Neural cell (in vitro differentiated cells): Measurements from ENCODE around the gene CACNA1D. TPM values are rescaled to one million over a fixed set of nuclear protein-coding genes. Genes with fewer than 3 reads are reported as not detected.

Experiments
- H2AFZ ChIP-seq: fragments of 200-600, 300-800 bp; sonication (generic), shearing (Covaris generic); 2 replicates; pipeline ENCODE4 v1.6.0; 2014; ENCODE audit warnings: low read depth, mild to moderate bottlenecking, antibody characterized with exemption, low read length, moderate library complexity
- H3F3A ChIP-seq: fragments of 200-600 bp; shearing (Covaris generic); 2 replicates; pipeline ENCODE4 v1.6.1; 2016; ENCODE audit warnings: mild to moderate bottlenecking, moderate library complexity, mixed read lengths, antibody characterized with exemption, low read length; ENCODE audit not compliant: insufficient read depth, poor library complexity, severe bottlenecking
- H3K27ac ChIP-seq: fragments of 200-600, 300-800 bp; sonication (generic), shearing (Covaris generic); 2 replicates; pipeline ENCODE4 v1.5.1; 2014; ENCODE audit warnings: mild to moderate bottlenecking, low read length, moderate library complexity
- H3K27me3 ChIP-seq: fragments of 300-800, 200-600 bp; sonication (generic), shearing (Covaris generic); 2 replicates; pipeline ENCODE4 v1.6.0; 2014; ENCODE audit warnings: mild to moderate bottlenecking, low read depth, low read length, moderate library complexity; ENCODE audit not compliant: insufficient read depth
- H3K36me3 ChIP-seq: fragments of 300-800, 200-600 bp; sonication (generic), shearing (Covaris generic); 2 replicates; pipeline ENCODE4 v1.5.1; 2014; ENCODE audit warnings: mild to moderate bottlenecking, antibody characterized with exemption, low read length, moderate library complexity; ENCODE audit not compliant: insufficient read depth
- H3K4me2 ChIP-seq: fragments of 300-800, 200-600 bp; sonication (generic), shearing (Covaris generic); 2 replicates; pipeline ENCODE4 v1.6.0; 2014; ENCODE audit warnings: mild to moderate bottlenecking, low read length
- H3K4me3 ChIP-seq: fragments of 300-800, 200-600 bp; sonication (generic), shearing (Covaris generic); 2 replicates; pipeline ENCODE4 v1.5.1; 2014; ENCODE audit warnings: mild to moderate bottlenecking, low read length, moderate library complexity
- H3K79me2 ChIP-seq: fragments of 200-600 bp; shearing (Covaris generic); replicated peaks from 2 replicates; pipeline ENCODE4 v1.6.0; 2014; ENCODE audit warnings: mild to moderate bottlenecking, low read length, moderate library complexity; ENCODE audit not compliant: insufficient read depth
- H3K9ac ChIP-seq: fragments of 300-800, 200-600 bp; sonication (generic), shearing (Covaris generic); 2 replicates; pipeline ENCODE4 v1.6.1; 2016; ENCODE audit warnings: mild to moderate bottlenecking, low read length, mixed read lengths
- H3K9me2 ChIP-seq: fragments of 200-600 bp; shearing (Covaris generic); 2 replicates; pipeline ENCODE4 v1.6.1; 2016; ENCODE audit warnings: mild to moderate bottlenecking, low read length, mixed read lengths; ENCODE audit not compliant: insufficient read depth
- H3K9me3 ChIP-seq: fragments of 200-600, 300-800 bp; sonication (generic), shearing (Covaris generic); 2 replicates; pipeline ENCODE4 v1.6.1; 2016; ENCODE audit warnings: mild to moderate bottlenecking, mixed run types, low read length, moderate library complexity, mixed read lengths
- H4K20me1 ChIP-seq: fragments of 200-600 bp; shearing (Covaris generic); 2 replicates; pipeline ENCODE4 v1.6.1; 2016; ENCODE audit warnings: mild to moderate bottlenecking, mixed run types; ENCODE audit not compliant: insufficient read depth
- EP300 ChIP-seq: fragments of 450-650 bp; conservative IDR thresholded peaks from 2 replicates; pipeline ENCODE4 v1.6.1; 2014; ENCODE audit warnings: antibody characterized with exemption, mild to moderate bottlenecking, moderate library complexity; ENCODE audit not compliant: poor library complexity, severe bottlenecking
- EZH2 ChIP-seq: fragments of 200-600, 300-800 bp; shearing (Covaris generic), sonication (generic); IDR thresholded peaks from 2 replicates; pipeline ENCODE4 v1.6.1; 2014; ENCODE audit warnings: antibody characterized with exemption, low read length, borderline replicate concordance, mild to moderate bottlenecking; ENCODE audit not compliant: insufficient read depth, poor library complexity, severe bottlenecking
- MXI1 ChIP-seq: fragments of 450-650 bp; conservative IDR thresholded peaks from 2 replicates; pipeline ENCODE4 v1.6.1; 2014; ENCODE audit warnings: antibody characterized with exemption, mild to moderate bottlenecking; ENCODE audit not compliant: poor library complexity, severe bottlenecking
- POLR2AphosphoS5 ChIP-seq: IDR thresholded peaks from 2 replicates; pipeline ENCODE4 v1.6.1; 2012
- RAD21 ChIP-seq: fragments of 450-650 bp; conservative IDR thresholded peaks from 2 replicates; pipeline ENCODE4 v1.6.1; 2014; ENCODE audit warnings: antibody characterized with exemption, mild to moderate bottlenecking, moderate library complexity
- SMC3 ChIP-seq: fragments of 450-650 bp; conservative IDR thresholded peaks from 2 replicates; pipeline ENCODE4 v1.6.1; 2014; ENCODE audit warnings: antibody characterized with exemption, mild to moderate bottlenecking, moderate library complexity; ENCODE audit not compliant: poor library complexity
- TAF1 ChIP-seq: IDR thresholded peaks from 2 replicates; pipeline ENCODE4 v1.6.1; 2012; ENCODE audit warnings: low read depth
- polyA plus RNA-seq: library from polyadenylated mRNA; depleted of rRNA; stranded (reverse); fragments of >200 nt; gene quantifications from 2 replicates; pipeline ENCODE4 v1.2.3, GENCODE V29; 2014
- TF ChIP-seq, protein P1 (sequence below): fragments of 450-650 bp; IDR thresholded peaks from 2 replicates; pipeline ENCODE4 v1.5.1; 2014; ENCODE audit warnings: antibody characterized with exemption, mild to moderate bottlenecking, moderate library complexity; ENCODE audit not compliant: poor library complexity, severe bottlenecking
- TF ChIP-seq, protein P2 (sequence below): IDR thresholded peaks from 2 replicates; pipeline ENCODE4 v1.6.1; 2012; ENCODE audit warnings: borderline replicate concordance

The CACNA1D gene
- polyA plus RNA-seq, 1 donor from 2014 or later, result 22.5 TPM

DNA sequence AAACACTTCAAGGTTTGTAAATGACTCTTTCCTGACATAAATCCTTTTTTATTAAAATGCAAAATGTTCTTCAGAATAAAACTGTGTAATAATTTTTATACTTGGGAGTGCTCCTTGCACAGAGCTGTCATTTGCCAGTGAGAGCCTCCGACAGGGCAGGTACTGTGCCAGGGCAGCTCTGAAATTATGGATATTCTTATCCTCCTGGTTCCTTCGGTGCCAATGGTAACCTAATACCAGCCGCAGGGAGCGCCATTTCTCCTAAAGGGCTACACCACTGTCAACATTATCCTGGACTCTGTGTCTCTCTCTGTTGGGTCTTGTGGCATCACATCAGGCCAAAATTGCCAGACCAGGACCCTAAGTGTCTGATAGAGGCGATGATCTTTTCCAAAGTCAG lies 318.8 kb downstream of the CACNA1D start:
- Histone ChIP-seq H3K9me3 (no peaks in the 10 kb centered on the region), H3K4me3 (no peak overlapping the region), H3F3A (no peaks in the 10 kb centered on the region), H3K27ac (no peak overlapping the region), H3K79me2 (no peaks in the 10 kb centered on the region), H3K4me2 (no peak overlapping the region), H3K36me3 (peaks cover 4% of the 10 kb centered on the region), H3K27me3 (no peaks in the 10 kb centered on the region), H2AFZ (no peak overlapping the region), H3K9ac (no peak overlapping the region), H3K9me2 (no peaks in the 10 kb centered on the region), H4K20me1 (no peaks in the 10 kb centered on the region)
- no peak for TF ChIP-seq MXI1
- no peak for TF ChIP-seq EP300
- no peak for TF ChIP-seq RAD21
- TF ChIP-seq TAF1, result no peak
- no peak for TF ChIP-seq POLR2AphosphoS5
- TF ChIP-seq, protein P1, sequence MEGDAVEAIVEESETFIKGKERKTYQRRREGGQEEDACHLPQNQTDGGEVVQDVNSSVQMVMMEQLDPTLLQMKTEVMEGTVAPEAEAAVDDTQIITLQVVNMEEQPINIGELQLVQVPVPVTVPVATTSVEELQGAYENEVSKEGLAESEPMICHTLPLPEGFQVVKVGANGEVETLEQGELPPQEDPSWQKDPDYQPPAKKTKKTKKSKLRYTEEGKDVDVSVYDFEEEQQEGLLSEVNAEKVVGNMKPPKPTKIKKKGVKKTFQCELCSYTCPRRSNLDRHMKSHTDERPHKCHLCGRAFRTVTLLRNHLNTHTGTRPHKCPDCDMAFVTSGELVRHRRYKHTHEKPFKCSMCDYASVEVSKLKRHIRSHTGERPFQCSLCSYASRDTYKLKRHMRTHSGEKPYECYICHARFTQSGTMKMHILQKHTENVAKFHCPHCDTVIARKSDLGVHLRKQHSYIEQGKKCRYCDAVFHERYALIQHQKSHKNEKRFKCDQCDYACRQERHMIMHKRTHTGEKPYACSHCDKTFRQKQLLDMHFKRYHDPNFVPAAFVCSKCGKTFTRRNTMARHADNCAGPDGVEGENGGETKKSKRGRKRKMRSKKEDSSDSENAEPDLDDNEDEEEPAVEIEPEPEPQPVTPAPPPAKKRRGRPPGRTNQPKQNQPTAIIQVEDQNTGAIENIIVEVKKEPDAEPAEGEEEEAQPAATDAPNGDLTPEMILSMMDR, result no peak
- TF ChIP-seq SMC3, result no peak
- TF ChIP-seq, protein P2, sequence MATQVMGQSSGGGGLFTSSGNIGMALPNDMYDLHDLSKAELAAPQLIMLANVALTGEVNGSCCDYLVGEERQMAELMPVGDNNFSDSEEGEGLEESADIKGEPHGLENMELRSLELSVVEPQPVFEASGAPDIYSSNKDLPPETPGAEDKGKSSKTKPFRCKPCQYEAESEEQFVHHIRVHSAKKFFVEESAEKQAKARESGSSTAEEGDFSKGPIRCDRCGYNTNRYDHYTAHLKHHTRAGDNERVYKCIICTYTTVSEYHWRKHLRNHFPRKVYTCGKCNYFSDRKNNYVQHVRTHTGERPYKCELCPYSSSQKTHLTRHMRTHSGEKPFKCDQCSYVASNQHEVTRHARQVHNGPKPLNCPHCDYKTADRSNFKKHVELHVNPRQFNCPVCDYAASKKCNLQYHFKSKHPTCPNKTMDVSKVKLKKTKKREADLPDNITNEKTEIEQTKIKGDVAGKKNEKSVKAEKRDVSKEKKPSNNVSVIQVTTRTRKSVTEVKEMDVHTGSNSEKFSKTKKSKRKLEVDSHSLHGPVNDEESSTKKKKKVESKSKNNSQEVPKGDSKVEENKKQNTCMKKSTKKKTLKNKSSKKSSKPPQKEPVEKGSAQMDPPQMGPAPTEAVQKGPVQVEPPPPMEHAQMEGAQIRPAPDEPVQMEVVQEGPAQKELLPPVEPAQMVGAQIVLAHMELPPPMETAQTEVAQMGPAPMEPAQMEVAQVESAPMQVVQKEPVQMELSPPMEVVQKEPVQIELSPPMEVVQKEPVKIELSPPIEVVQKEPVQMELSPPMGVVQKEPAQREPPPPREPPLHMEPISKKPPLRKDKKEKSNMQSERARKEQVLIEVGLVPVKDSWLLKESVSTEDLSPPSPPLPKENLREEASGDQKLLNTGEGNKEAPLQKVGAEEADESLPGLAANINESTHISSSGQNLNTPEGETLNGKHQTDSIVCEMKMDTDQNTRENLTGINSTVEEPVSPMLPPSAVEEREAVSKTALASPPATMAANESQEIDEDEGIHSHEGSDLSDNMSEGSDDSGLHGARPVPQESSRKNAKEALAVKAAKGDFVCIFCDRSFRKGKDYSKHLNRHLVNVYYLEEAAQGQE, result no peak
- TF ChIP-seq EZH2, result no peak

DNA sequence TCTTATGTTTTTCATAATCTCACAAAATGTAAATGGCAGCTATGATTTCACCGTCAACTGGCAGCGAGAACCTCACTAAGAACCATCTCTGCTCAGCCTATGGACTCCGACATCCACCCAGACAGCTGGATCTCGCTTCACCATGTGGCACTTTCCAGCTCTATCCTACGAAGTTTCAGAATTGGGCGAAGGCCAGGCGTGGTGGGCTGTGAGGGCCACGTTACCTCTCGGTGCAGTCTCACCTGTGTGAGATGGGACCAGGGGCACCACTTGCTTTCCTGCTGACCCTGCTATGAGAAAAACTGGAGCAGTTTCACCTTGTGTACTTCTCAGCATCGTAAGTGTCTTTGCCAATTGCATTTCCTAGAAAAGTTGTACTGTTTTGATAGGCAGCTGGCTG lies 319.5 kb downstream of the CACNA1D start:
- H3K36me3 ChIP-seq, result peaks cover 4% of the 10 kb centered on the region
- no peak overlapping the region for H3K27ac ChIP-seq
- no peaks in the 10 kb centered on the region for H3K27me3 ChIP-seq
- H2AFZ ChIP-seq, result no peak overlapping the region
- H3F3A ChIP-seq, result no peaks in the 10 kb centered on the region
- TF ChIP-seq MXI1 (no peak), TAF1 (no peak), SMC3 (no peak), RAD21 (no peak), EP300 (no peak), EZH2 (no peak), POLR2AphosphoS5 (no peak)
- TF ChIP-seq, protein P2, result no peak
- TF ChIP-seq, protein P1, result no peak
- no peaks in the 10 kb centered on the region for H4K20me1 ChIP-seq
- H3K9me2 ChIP-seq, result no peaks in the 10 kb centered on the region
- no peak overlapping the region for H3K4me2 ChIP-seq
- no peaks in the 10 kb centered on the region for H3K9me3 ChIP-seq
- no peaks in the 10 kb centered on the region for H3K79me2 ChIP-seq
- no peak overlapping the region for H3K4me3 ChIP-seq
- no peak overlapping the region for H3K9ac ChIP-seq
